ENCODE measurements around the gene NDUFB10.

GRCh38 chr16:1915732-1916639 lies 43.4 kb upstream of the NDUFB10 start:
- no peak for TF ChIP-seq YY1 (IDR thresholded peaks at IDR 0.05; ENCODE audit: insufficient read depth, insufficient read length)
- no peak for TF ChIP-seq SUZ12 (IDR thresholded peaks at IDR 0.05; ENCODE audit: extremely low read depth, insufficient read depth, insufficient read length)
- TF ChIP-seq ZNF274 (IDR thresholded peaks at IDR 0.05; ENCODE audit: low read depth, low read length), result no peak

Measured in NT2/D1 (cell line).